Fibroblast of the conjunctiva (primary cell): Measurements from ENCODE around the gene IFFO2.
A peak's percentile ranks its signal among the peaks of the same experiment; 100 is the strongest.

Source experiments
- DNase-seq: peaks from one replicate; pipeline ENCODE4 v3.0.0-alpha.2; 2010; ENCODE audit warnings: low read depth

IFFO2 gene

GRCh38 chr1:18950401-18951026 lies 6.0 kb downstream of the IFFO2 start:
- DNase-seq: no peak

GRCh38 chr1:18949686-18950400 lies 6.6 kb downstream of the IFFO2 start:
- no peak for DNase-seq

- DNase-seq: peak; percentile 33
Observed at GRCh38 chr1:18948913-18949685, 7.4 kb downstream of the IFFO2 start.

- DNase-seq: no peak
Observed at GRCh38 chr1:18948048-18948912, 8.2 kb downstream of the IFFO2 start.

- DNase-seq: no peak
Observed at GRCh38 chr1:18947570-18947969, 8.9 kb downstream of the IFFO2 start.

- no peak for DNase-seq
Observed at GRCh38 chr1:18946550-18947381, 9.7 kb downstream of the IFFO2 start.

- DNase-seq: no peak
Observed at GRCh38 chr1:18945401-18945849, 11.1 kb downstream of the IFFO2 start.

GRCh38 chr1:18944810-18945209 lies 11.7 kb downstream of the IFFO2 start:
- no peak for DNase-seq

GRCh38 chr1:18943914-18944572 lies 12.4 kb downstream of the IFFO2 start:
- no peak for DNase-seq

- no peak for DNase-seq
Observed at GRCh38 chr1:18943162-18943561, 13.3 kb downstream of the IFFO2 start.

GRCh38 chr1:18942340-18942739 lies 14.1 kb downstream of the IFFO2 start:
- no peak for DNase-seq

GRCh38 chr1:18941221-18942141 lies 15.0 kb downstream of the IFFO2 start:
- DNase-seq: peak; percentile 41

- no peak for DNase-seq
Observed at GRCh38 chr1:18940303-18941020, 16.0 kb downstream of the IFFO2 start.

- DNase-seq: no peak
Observed at GRCh38 chr1:18939398-18940302, 16.8 kb downstream of the IFFO2 start.

- DNase-seq: no peak
Observed at GRCh38 chr1:18938707-18939070, 17.8 kb downstream of the IFFO2 start.

- no peak for DNase-seq
Observed at GRCh38 chr1:18938008-18938706, 18.3 kb downstream of the IFFO2 start.

- no peak for DNase-seq
Observed at GRCh38 chr1:18937539-18937938, 18.9 kb downstream of the IFFO2 start.
